HG02973 (cell line): ENCODE results near the gene PIK3R4.

ENCODE experiments used
- ATAC-seq: cut with Tn5 transposase; IDR thresholded peaks from one replicate; pipeline ENCODE4 v1.9.1; 2021; ENCODE audit warnings: moderate library complexity; ENCODE audit not compliant: unreplicated experiment

Gene PIK3R4

GRCh38 chr3:130692455-130692854 lies 54.2 kb downstream of the PIK3R4 start:
- ATAC-seq = no peak

DNA sequence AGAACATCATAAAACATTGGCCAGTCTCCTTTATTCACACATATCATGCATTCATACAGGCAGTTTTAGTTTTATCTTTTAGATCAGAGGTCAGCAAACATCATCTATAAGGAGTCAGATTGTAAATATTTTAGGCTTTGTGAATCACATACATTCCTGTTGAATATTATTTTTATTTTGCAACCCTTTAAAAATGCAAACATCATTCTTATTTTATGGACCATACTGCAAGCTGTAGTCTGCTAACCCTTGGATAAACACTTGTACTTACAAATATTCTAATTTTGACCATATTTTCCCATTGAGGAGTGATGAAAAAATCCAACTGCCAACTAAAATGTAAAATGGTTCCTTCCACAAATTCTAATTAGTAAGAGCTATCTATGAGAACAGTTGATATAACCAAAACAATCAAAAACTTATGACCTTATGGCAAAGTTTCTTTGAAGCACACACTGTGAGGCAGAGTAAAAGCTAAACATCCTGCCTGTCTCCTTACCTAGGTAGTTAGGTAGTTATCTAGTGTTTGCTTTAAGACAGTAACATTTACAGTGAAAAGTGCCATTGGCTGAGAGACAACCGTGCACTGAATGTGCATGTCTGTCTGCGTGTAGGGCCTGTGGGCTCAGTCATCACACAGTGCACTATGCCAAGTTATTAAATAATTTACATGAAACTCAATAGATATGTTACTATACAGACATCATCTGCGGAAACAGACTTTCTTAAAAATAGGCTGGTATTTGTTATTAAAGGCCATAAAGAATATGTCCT lies 57.7 kb downstream of the PIK3R4 start:
- ATAC-seq = no peak

DNA sequence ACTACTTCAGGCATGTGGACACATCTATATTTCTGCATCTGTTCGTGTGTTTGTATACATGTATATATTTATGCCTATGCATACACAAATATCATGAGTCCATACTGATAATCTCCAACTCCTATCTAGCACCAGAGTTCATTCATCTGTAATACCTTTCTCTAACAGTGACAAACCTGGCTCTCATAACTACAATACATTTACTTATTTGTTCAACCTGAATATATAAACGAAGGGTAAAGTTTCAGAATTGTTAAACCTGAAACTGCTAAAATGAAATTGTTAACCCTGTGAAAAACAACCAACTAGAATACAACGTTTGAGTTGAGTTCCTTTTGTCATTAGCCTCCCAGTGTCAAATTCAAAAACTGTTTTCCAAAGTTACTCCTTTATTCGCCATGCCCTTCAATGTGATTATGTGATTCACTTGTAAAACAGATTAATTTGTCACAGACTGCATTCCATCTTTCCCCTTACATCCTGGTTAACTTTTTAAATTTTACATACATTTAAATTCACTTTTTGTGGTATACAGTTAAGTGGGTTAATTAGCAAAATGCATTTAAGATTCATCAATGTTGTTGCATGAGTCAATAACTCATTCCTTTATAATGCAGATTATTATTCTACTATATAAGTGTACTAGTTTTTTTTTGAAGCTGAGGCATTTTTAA lies 58.5 kb downstream of the PIK3R4 start:
- ATAC-seq = peak; percentile 45

GRCh38 chr3:130687327-130687726 lies 59.3 kb downstream of the PIK3R4 start:
- no peak for ATAC-seq

- ATAC-seq = no peak
Measured at GRCh38 chr3:130686833-130687232, 59.8 kb downstream of the PIK3R4 start.

GRCh38 chr3:130682131-130682530 lies 64.5 kb downstream of the PIK3R4 start:
- ATAC-seq = no peak

DNA sequence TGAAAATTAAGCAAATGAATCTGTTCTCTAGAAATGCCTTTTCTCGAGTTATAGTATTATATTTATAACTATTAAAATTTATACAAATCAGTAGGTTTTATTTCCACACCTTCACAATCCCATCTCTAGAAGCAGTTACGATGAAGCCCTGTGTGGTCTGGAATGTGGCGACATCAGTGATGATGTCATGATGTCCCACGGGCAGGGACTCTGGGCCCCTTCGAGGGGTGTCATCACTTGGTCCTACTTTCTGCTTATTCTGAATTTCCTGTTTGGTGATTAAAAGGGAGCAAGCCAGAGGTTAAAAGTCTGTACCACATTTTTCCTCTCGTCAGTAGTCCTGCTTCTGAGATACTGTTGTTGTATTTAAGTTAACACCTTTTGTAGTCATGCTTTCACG lies 67.4 kb downstream of the PIK3R4 start:
- no peak for ATAC-seq

- no peak for ATAC-seq
Measured at GRCh38 chr3:130677343-130677742, 69.3 kb downstream of the PIK3R4 start.

GRCh38 chr3:130671545-130672312 lies 74.9 kb downstream of the PIK3R4 start:
- no peak for ATAC-seq

GRCh38 chr3:130669740-130670139 lies 76.9 kb downstream of the PIK3R4 start:
- no peak for ATAC-seq

DNA sequence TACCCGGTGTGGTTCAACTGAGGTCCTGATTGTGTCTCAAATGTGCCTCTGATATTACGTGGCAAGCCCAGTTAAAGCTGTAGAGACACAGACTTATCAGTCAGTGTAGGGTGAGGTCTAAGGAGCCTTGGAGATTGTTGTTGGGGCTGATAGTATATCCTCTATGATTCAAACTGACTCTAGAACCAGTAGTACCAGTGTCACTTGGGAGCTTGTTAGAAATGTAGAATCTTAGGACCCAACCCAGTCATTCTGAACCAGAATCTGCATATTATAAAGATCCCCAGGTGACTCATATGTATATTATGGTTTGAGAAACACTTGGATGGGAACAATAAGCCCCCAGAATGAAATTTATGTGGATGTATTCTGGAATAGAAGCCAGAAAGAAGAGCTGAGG lies 83.5 kb downstream of the PIK3R4 start:
- ATAC-seq = no peak

DNA sequence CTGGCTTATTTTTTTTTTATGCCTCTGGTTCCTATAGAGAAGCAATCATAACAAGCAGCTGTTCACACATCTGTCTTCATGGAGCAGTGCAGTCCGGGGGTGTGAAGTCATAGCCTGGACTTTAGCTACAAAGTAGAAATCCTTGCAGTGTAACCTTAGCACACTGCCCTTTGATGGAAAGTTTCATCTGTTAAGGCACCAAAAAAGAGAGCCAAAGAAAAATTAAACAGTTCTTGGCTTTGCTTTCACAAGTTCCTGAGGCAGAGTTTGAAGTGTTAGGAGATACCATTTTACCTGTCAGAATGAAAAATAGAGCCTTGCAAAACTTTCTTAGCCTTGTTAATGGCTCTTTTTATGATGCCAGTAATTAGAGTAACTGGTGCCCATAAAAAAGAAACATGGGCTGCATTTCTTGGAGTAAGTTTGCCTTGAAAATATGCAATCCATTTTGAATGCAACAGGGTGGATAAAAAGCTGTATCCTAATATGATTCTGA lies 84.1 kb downstream of the PIK3R4 start:
- ATAC-seq = no peak

DNA sequence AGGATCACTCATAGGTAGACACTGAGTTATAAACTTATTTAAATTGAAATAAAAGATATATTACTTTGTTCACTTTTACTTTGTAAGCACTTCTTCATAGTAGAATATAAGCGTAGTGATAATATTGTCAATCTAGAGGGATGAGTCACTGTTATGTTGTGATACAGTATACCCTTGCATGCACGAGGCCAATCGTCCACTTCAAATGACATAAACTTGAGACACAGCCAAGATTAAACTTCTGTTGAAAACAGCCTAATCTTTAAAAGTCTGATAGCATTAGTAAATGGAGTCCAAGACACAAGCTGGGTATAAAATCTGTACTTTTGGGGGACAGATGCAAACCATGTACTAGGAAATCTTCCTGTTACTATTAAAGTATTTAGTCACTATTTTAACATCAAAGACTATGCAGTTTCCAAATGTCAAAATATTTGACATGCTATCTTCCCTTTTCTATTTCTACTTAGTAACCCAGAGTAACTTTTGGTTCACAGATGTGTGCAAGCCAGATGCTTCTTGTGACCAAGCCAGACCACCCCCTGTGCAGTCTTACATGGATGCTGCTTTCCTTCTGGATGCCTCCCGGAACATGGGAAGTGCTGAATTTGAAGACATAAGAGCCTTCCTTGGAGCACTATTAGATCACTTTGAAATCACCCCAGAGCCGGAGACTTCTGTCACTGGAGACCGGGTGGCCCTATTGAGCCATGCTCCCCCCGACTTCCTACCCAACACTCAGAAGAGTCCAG lies 85.3 kb downstream of the PIK3R4 start:
- ATAC-seq = no peak

GRCh38 chr3:130659911-130660310 lies 86.7 kb downstream of the PIK3R4 start:
- no peak for ATAC-seq

DNA sequence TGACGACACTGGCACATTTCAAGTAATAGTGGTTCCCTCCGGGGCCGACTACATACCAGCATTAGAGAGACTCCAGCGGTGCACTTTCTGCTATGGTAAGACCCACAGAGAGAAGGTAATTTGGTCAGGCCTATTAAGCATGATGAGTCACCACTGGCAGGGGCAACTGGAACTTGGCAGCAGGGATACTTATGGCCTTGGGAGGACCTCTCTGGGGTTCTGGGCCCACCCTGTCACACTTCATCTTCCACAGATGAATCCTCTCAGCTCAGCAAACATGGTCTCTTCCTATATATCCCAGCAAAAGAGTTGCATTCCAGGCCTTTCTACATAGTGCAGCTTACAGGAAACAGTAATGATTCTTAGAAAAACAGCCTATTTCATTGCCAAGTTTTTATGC lies 88.0 kb downstream of the PIK3R4 start:
- no peak for ATAC-seq

DNA sequence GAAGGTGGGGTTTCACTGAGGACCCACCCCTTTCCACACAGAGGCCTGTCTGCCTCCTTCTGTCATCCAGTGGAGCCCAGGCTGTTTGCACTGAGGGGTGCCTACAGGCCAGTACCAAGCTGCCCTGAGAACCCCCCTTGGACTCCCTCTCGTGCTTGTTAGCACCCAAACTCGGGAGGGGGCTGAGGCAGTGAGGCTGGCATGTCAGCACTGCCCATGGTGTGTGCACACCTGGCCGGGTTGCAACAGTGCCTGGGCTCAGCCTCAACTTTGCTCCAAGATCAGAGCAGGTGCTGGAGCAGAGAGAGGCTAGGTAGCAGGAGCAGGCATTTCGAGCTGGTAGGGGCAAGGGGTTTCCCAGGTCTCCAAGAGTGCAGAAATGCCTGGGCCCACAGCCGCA lies 90.0 kb downstream of the PIK3R4 start:
- ATAC-seq = no peak

DNA sequence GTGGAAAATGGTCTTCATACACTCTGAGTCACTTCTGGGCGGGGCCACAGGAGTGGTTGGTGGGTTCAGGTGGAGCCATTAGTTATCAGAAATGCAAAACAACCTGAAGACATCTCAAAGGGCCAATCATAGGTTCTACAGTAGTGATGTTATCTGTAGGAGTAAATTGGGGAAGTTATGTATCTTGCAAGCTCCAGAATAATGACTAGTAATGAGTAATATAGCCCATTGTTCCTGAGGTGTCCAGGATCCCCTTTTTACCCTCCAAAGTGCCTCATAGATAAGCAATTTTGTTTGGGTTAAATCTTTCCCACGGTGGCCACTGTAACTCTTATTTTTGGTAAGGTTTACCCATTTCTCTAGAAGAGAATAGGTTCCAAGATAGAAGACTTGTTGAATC lies 91.7 kb downstream of the PIK3R4 start:
- no peak for ATAC-seq

DNA sequence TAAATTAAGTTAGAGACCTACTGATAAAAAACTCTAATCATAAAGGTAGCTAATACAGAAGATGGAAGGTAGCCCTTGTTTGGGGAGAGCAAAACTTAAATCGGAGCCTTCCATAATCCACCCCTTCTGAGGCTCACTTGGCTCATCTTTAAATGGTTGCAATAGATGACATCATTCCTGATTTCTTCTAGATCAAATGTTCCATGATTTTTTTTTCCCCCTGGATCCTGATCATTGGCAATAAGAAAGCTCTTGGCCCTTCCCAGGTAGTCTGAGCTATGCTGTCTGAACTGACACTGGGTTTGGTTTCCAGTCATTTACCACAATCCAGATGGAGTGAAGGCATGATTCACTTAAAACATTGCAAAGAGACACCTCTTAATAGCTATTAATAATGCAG lies 92.5 kb downstream of the PIK3R4 start:
- ATAC-seq = no peak

DNA sequence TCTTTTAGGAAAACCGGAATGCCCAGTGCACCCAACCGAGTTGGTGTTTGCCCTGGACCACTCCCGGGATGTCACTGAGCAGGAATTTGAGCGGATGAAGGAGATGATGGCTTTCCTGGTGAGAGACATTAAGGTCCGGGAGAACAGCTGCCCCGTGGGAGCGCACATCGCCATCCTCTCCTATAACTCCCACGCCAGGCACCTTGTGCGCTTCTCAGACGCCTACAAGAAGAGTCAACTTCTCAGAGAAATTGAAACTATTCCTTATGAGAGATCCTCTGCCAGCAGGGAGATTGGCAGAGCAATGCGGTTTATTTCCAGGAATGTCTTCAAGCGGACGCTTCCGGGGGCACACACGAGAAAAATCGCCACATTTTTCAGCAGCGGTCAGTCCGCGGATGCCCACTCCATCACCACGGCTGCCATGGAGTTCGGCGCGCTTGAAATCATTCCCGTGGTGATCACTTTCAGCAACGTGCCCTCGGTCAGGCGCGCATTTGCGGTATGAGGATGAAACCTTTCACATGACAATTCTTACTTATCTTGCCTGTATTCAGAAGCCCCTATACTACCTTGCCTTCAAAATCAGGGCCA lies 97.5 kb downstream of the PIK3R4 start:
- no peak for ATAC-seq

GRCh38 chr3:130648293-130648692 lies 98.3 kb downstream of the PIK3R4 start:
- ATAC-seq = no peak

- ATAC-seq = no peak
Measured at GRCh38 chr3:130645261-130645660, 101.4 kb downstream of the PIK3R4 start.
